GM12878 (cell line): ENCODE measurements around the gene FNTB. TPM values are rescaled to one million over a fixed set of nuclear protein-coding genes. Genes with fewer than 3 reads are reported as not detected.

ENCODE experiments used
- ASH2L ChIP-seq: fragments of 300-600, 200-600 bp; sonication (generic); IDR thresholded peaks from 2 replicates; pipeline ENCODE4 v1.6.1; 2017; ENCODE audit warnings: low read depth, mild to moderate bottlenecking, borderline replicate concordance
- BCL3 ChIP-seq: IDR thresholded peaks from 2 replicates; pipeline ENCODE4 v1.6.1; 2011; ENCODE audit warnings: borderline replicate concordance, low read depth, mild to moderate bottlenecking, moderate library complexity, low read length; ENCODE audit not compliant: insufficient read depth, poor library complexity, severe bottlenecking
- HDAC2 ChIP-seq: fragments of 200-600 bp; sonication (generic); IDR thresholded peaks from 2 replicates; pipeline ENCODE4 v1.6.1; 2017
- HDAC6 ChIP-seq: fragments of 200-600 bp; sonication (generic); IDR thresholded peaks from one replicate; pipeline ENCODE4 v1.8.0; 2017; ENCODE audit warnings: antibody characterized with exemption; ENCODE audit not compliant: unreplicated experiment
- IRF5 ChIP-seq: fragments of 450-650 bp; IDR thresholded peaks from 2 replicates; pipeline ENCODE4 v1.6.1; 2017; ENCODE audit warnings: borderline replicate concordance
- JUNB ChIP-seq: IDR thresholded peaks from 2 replicates; pipeline ENCODE4 v1.6.1; 2016; ENCODE audit warnings: antibody characterized with exemption, mild to moderate bottlenecking
- RAD21 ChIP-seq: IDR thresholded peaks from 2 replicates; pipeline ENCODE4 v1.6.1; 2011; ENCODE audit warnings: mild to moderate bottlenecking, low read depth, low read length, moderate library complexity; ENCODE audit not compliant: insufficient read depth
- STAT3 ChIP-seq: IDR thresholded peaks from 2 replicates; pipeline ENCODE4 v1.6.1; 2011; ENCODE audit warnings: low read depth, low read length, improper control_type of control experiment
- ZNF592 ChIP-seq: fragments of 450-650 bp; IDR thresholded peaks from 2 replicates; pipeline ENCODE4 v1.6.1; 2017; ENCODE audit warnings: mild to moderate bottlenecking, moderate library complexity
- polyA plus RNA-seq, 11 experiments: library from polyadenylated mRNA; depleted of rRNA in 4 of 11; unstranded in 6 of 11; stranded (reverse) in 5 of 11; fragments of >200 nt; fragmentation: Nextera tagmentation in 4 of 11; fragmentation: Illumina TruSeq in 1 of 11; extraction: Ambion mirVana in 4 of 11; extraction: Trizol in 1 of 11; gene quantifications; 1 replicate in 1 of 11; 2 replicates in 10 of 11; pipeline versions ENCODE4 v1.2.1 to v1.2.3, GENCODE V29; 2011 to 2016; ENCODE audit warnings: inconsistent platforms in 2 of 11, missing spikeins in 2 of 11, low read depth in 1 of 11
- total RNA-seq, 4 experiments: library from RNA; depleted of rRNA in 3 of 4; stranded (reverse); fragments of >200 nt in 3 of 4; fragmentation: Illumina TruSeq in 1 of 4; extraction: Trizol in 1 of 4; gene quantifications; 2 replicates each; pipeline versions ENCODE4 v1.2.1 to v1.2.3, GENCODE V29; 2013 to 2021

Gene FNTB
- total and polyA plus RNA-seq, 10 of the 15 experiments (the other 5 are each of a cell fraction or from before 2014, with no cell fraction given): 10.4 to 25.1 (median 16.7) TPM

- 0 out of 2 replicates have a peak, but pooled peaks have one; percentile 66 for TF ChIP-seq ASH2L
- no peak for TF ChIP-seq HDAC6
- TF ChIP-seq STAT3: no peak
- TF ChIP-seq JUNB: no peak
- TF ChIP-seq HDAC2: no peak
- no peak for TF ChIP-seq ZNF592
- no peak for TF ChIP-seq RAD21
- TF ChIP-seq BCL3: no peak
- TF ChIP-seq IRF5: no peak
Observed at GRCh38 chr14:65098586-65098985, 111.9 kb downstream of the FNTB start (continued).
